Measurements from ENCODE around the gene LMTK2.

Gene LMTK2

GRCh38 chr7:98106647-98107312 is at the start of gene LMTK2:
TSS of gene LMTK2 (plus strand) at chr7:98106862. CDS start at chr7:98107178, 316 bp downstream.
- DNase-seq (ENCODE audit: low read depth), result peak; percentile 80

GRCh38 chr7:98057157-98057556 is 49.5 kb upstream of the LMTK2 start:
- DNase-seq (ENCODE audit: low read depth), result no peak

GRCh38 chr7:98058186-98058585 is 48.5 kb upstream of the LMTK2 start:
- DNase-seq (ENCODE audit: low read depth), result no peak

GRCh38 chr7:98064233-98064632 is 42.4 kb upstream of the LMTK2 start:
- DNase-seq (ENCODE audit: low read depth), result no peak

- DNase-seq (ENCODE audit: low read depth), result no peak
These were observed 40.5 kb upstream of the LMTK2 start for GRCh38 chr7:98066208-98066607.

GRCh38 chr7:98066934-98067507 is 39.6 kb upstream of the LMTK2 start:
- no peak for DNase-seq (ENCODE audit: low read depth)

- DNase-seq (ENCODE audit: low read depth), result no peak
These were observed 33.6 kb upstream of the LMTK2 start for GRCh38 chr7:98073047-98073446.

- no peak for DNase-seq (ENCODE audit: low read depth)
These were observed 30.9 kb upstream of the LMTK2 start for GRCh38 chr7:98075801-98076200.

- DNase-seq (ENCODE audit: low read depth), result no peak
These were observed 28.9 kb upstream of the LMTK2 start for GRCh38 chr7:98077762-98078161.

GRCh38 chr7:98078197-98078870 is 28.3 kb upstream of the LMTK2 start:
- DNase-seq (ENCODE audit: low read depth), result no peak

GRCh38 chr7:98079891-98080648 is 26.6 kb upstream of the LMTK2 start:
- DNase-seq (ENCODE audit: low read depth), result no peak

GRCh38 chr7:98081319-98081718 is 25.3 kb upstream of the LMTK2 start:
- DNase-seq (ENCODE audit: low read depth), result no peak

- DNase-seq (ENCODE audit: low read depth), result no peak
These were observed 22.0 kb upstream of the LMTK2 start for GRCh38 chr7:98084631-98085030.

- DNase-seq (ENCODE audit: low read depth), result no peak
These were observed 21.0 kb upstream of the LMTK2 start for GRCh38 chr7:98085674-98086073.

GRCh38 chr7:98086281-98086718 is 20.4 kb upstream of the LMTK2 start:
- DNase-seq (ENCODE audit: low read depth), result no peak

GRCh38 chr7:98088109-98088508 is 18.6 kb upstream of the LMTK2 start:
- DNase-seq (ENCODE audit: low read depth), result no peak

GRCh38 chr7:98090116-98090515 is 16.5 kb upstream of the LMTK2 start:
- no peak for DNase-seq (ENCODE audit: low read depth)

- no peak for DNase-seq (ENCODE audit: low read depth)
These were observed 15.6 kb upstream of the LMTK2 start for GRCh38 chr7:98091061-98091460.

- DNase-seq (ENCODE audit: low read depth), result no peak
These were observed 15.1 kb upstream of the LMTK2 start for GRCh38 chr7:98091523-98091922.

- DNase-seq (ENCODE audit: low read depth), result no peak
These were observed 9.5 kb upstream of the LMTK2 start for GRCh38 chr7:98097042-98097645.

- DNase-seq (ENCODE audit: low read depth), result no peak
These were observed 6.6 kb upstream of the LMTK2 start for GRCh38 chr7:98100088-98100487.

GRCh38 chr7:98102170-98102569 is 4.5 kb upstream of the LMTK2 start:
- no peak for DNase-seq (ENCODE audit: low read depth)

All from fibroblast of the conjunctiva (primary cell).